Measurements from ENCODE around the gene LMAN1.

The LMAN1 gene

DNA sequence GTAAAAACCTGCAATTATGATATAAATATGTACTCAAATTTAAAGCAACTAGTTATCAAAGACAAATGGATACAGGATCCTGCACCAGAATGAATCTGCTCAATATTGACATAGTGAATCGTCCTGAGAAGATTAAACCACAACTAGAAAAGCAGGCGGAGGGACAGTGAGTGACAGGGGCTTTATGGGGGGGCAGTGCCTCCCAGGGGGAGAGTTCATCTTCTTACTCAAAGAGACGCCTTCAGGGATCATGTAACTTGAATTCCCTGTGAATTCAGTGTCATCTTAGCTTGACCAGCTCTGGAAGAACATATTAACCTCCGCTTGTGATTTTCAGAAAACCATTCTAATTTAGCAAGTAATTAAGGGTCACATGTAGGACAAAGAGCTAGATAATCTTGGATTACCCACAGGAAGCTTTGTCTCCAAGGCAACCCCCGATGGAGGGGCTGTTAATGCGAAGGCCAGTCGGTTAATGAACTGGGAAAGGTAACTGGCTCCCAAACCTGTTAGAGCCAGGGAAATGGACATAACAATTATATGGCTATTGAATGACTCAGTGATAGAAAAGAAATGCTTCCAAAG is 17.4 kb upstream of the LMAN1 start:
- Histone ChIP-seq H3K14ac (ENCODE audit: low read length in 2 of 2) (no peak overlapping the region), H2BK5ac (ENCODE audit: low read depth, low read length, poor library complexity, severe bottlenecking) (no peak overlapping the region), H3K4ac (ENCODE audit: low read depth in 1 of 2, low read length in 2 of 2) (no peak overlapping the region), H3K9me3 (ENCODE audit: control insufficient read depth, low read length) (no peaks in the 10 kb centered on the region), H4K8ac (ENCODE audit: low read length) (no peak overlapping the region), H3K27ac (ENCODE audit: low read length, poor library complexity, severe bottlenecking) (no peak overlapping the region), H2AFZ (ENCODE audit: low read depth, low read length) (no peak overlapping the region), H2BK12ac (ENCODE audit: low read length in 2 of 2) (no peak overlapping the region), H3K4me3 (ENCODE audit: insufficient read depth in 1 of 2, low read depth in 1 of 2, low read length in 2 of 2) (no peak overlapping the region), H2AK5ac (ENCODE audit: low read length, severe bottlenecking) (no peak overlapping the region), H3K18ac (ENCODE audit: low read depth in 1 of 2, low read length in 2 of 2) (no peak overlapping the region), H2BK120ac (ENCODE audit: low read depth, low read length) (no peak overlapping the region), H2BK15ac (ENCODE audit: low read depth, poor library complexity, severe bottlenecking) (no peak overlapping the region), H3K27me3 (ENCODE audit: control insufficient read depth in 1 of 2, insufficient read depth in 1 of 2, low read length in 2 of 2) (peaks cover 12 to 34% of the 10 kb centered on the region in 2 experiments), H3K23ac (ENCODE audit: low read length in 2 of 2) (no peak overlapping the region), H3K4me2 (ENCODE audit: low read length, poor library complexity, severe bottlenecking) (no peak overlapping the region), H3K9ac (ENCODE audit: low read length) (no peak overlapping the region), H3K36me3 (ENCODE audit: control insufficient read depth in 1 of 2, insufficient read depth in 2 of 2, low read depth in 1 of 2, low read length in 2 of 2) (no peaks in the 10 kb centered on the region), H4K91ac (ENCODE audit: low read length) (no peak overlapping the region), H3K4me1 (ENCODE audit: control insufficient read depth, insufficient read depth, low read depth, low read length) (no peaks in the 10 kb centered on the region), H3K79me1 (replicated peaks; ENCODE audit: low read length, poor library complexity, severe bottlenecking) (no peaks in the 10 kb centered on the region)
- DNase-seq: no peak
- WGBS: 81% methylated on average over 7 of the region's 7 CpGs

DNA sequence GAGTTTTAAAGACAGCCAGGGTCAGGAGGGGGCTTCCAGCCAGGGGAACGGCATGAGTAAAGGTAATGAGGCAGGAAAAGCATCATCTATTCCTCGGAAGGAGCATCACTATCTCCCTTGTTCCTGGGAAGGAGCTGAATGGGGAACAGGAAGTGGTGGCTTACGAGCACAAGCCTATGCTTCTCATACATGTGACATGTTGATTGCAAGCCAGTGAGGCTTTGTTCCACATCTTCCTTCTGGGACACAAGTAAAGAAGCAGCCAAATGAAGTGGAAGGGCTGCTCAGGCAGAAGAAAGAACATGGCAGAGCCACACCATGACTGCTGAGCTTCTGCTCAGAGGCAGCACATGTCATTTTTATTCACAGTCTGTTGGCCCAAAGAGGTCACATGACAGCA is 15.1 kb upstream of the LMAN1 start:
- Histone ChIP-seq H2BK5ac (ENCODE audit: low read depth, low read length, poor library complexity, severe bottlenecking) (no peak overlapping the region), H3K27me3 (ENCODE audit: control insufficient read depth in 1 of 2, insufficient read depth in 1 of 2, low read length in 2 of 2) (peaks cover 14 to 30% of the 10 kb centered on the region in 2 experiments), H3K23ac (ENCODE audit: low read length in 2 of 2) (no peak overlapping the region), H3K27ac (ENCODE audit: low read length, poor library complexity, severe bottlenecking) (no peak overlapping the region), H2BK120ac (ENCODE audit: low read depth, low read length) (no peak overlapping the region), H2AK5ac (ENCODE audit: low read length, severe bottlenecking) (no peak overlapping the region), H4K91ac (ENCODE audit: low read length) (no peak overlapping the region), H2BK15ac (ENCODE audit: low read depth, poor library complexity, severe bottlenecking) (no peak overlapping the region), H3K79me1 (replicated peaks; ENCODE audit: low read length, poor library complexity, severe bottlenecking) (no peaks in the 10 kb centered on the region), H3K14ac (ENCODE audit: low read length in 2 of 2) (no peak overlapping the region), H3K4me1 (ENCODE audit: control insufficient read depth, insufficient read depth, low read depth, low read length) (no peaks in the 10 kb centered on the region), H3K18ac (ENCODE audit: low read depth in 1 of 2, low read length in 2 of 2) (no peak overlapping the region), H3K9me3 (ENCODE audit: control insufficient read depth, low read length) (no peaks in the 10 kb centered on the region), H3K4me2 (ENCODE audit: low read length, poor library complexity, severe bottlenecking) (no peak overlapping the region), H2BK12ac (ENCODE audit: low read length in 2 of 2) (no peak overlapping the region), H3K36me3 (ENCODE audit: control insufficient read depth in 1 of 2, insufficient read depth in 2 of 2, low read depth in 1 of 2, low read length in 2 of 2) (no peaks in the 10 kb centered on the region), H4K8ac (ENCODE audit: low read length) (no peak overlapping the region), H3K4me3 (ENCODE audit: insufficient read depth in 1 of 2, low read depth in 1 of 2, low read length in 2 of 2) (no peak overlapping the region), H3K9ac (ENCODE audit: low read length) (no peak overlapping the region), H2AFZ (ENCODE audit: low read depth, low read length) (no peak overlapping the region), H3K4ac (ENCODE audit: low read depth in 1 of 2, low read length in 2 of 2) (no peak overlapping the region)
- DNase-seq: no peak
- WGBS: 87% methylated on average over 3 of the region's 3 CpGs

DNA sequence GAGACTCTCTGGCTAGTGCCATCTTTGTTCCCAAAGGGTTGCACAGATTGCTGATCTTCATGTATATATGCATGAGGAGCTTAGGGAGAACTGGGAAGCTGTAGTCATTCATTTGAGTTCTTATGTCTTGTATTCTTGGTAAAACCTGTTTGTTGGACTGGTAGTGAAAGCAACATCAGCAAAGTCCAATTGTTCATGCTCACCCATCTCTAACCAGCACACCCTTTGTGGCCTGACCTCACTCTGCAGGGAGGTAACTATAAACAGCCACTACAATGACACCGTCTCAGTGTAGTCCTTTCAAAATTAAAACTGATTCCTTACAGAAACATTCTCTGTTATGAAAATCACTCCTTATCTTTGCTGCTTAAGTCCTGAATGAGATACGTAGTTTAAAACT is 13.9 kb upstream of the LMAN1 start:
- Histone ChIP-seq H3K23ac (ENCODE audit: low read length in 2 of 2) (no peak overlapping the region), H2BK12ac (ENCODE audit: low read length in 2 of 2) (no peak overlapping the region), H2BK120ac (ENCODE audit: low read depth, low read length) (no peak overlapping the region), H4K8ac (ENCODE audit: low read length) (no peak overlapping the region), H3K79me1 (replicated peaks; ENCODE audit: low read length, poor library complexity, severe bottlenecking) (no peaks in the 10 kb centered on the region), H3K4me3 (ENCODE audit: insufficient read depth in 1 of 2, low read depth in 1 of 2, low read length in 2 of 2) (no peak overlapping the region), H3K9me3 (ENCODE audit: control insufficient read depth, low read length) (no peaks in the 10 kb centered on the region), H2AK5ac (ENCODE audit: low read length, severe bottlenecking) (no peak overlapping the region), H4K91ac (ENCODE audit: low read length) (no peak overlapping the region), H3K4ac (ENCODE audit: low read depth in 1 of 2, low read length in 2 of 2) (no peak overlapping the region), H2BK15ac (ENCODE audit: low read depth, poor library complexity, severe bottlenecking) (no peak overlapping the region), H3K9ac (ENCODE audit: low read length) (no peak overlapping the region), H3K14ac (ENCODE audit: low read length in 2 of 2) (no peak overlapping the region), H3K4me2 (ENCODE audit: low read length, poor library complexity, severe bottlenecking) (no peak overlapping the region), H3K27me3 (ENCODE audit: control insufficient read depth in 1 of 2, insufficient read depth in 1 of 2, low read length in 2 of 2) (peaks cover 14 to 21% of the 10 kb centered on the region in 2 experiments), H2AFZ (ENCODE audit: low read depth, low read length) (no peak overlapping the region), H3K36me3 (ENCODE audit: control insufficient read depth in 1 of 2, insufficient read depth in 2 of 2, low read depth in 1 of 2, low read length in 2 of 2) (no peaks in the 10 kb centered on the region), H3K18ac (ENCODE audit: low read depth in 1 of 2, low read length in 2 of 2) (no peak overlapping the region), H3K27ac (ENCODE audit: low read length, poor library complexity, severe bottlenecking) (no peak overlapping the region), H2BK5ac (ENCODE audit: low read depth, low read length, poor library complexity, severe bottlenecking) (no peak overlapping the region), H3K4me1 (ENCODE audit: control insufficient read depth, insufficient read depth, low read depth, low read length) (no peaks in the 10 kb centered on the region)
- no peak for DNase-seq
- WGBS: 85% methylated on average over 2 of the region's 2 CpGs

DNA sequence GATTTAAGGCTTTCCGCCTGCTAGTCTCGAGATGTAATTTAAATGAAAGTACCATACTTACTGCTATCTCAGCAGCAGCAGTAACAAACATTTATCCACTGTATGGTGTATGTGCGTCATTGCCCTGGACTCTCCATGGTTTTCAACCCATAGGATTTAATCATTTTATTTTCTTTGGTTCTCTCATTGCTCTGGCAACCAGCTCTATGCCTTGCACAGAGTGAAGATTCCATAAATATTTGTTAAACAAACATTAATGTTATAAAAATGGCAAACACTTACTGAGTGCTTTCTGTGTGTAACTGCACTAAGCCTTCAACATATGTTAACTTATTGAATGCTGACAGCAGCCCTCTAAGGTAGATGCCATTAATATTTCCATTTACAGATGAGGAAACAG is 1.3 kb upstream of the LMAN1 start:
- peaks cover 1% of the 10 kb centered on the region for H3K79me1 ChIP-seq (replicated peaks; ENCODE audit: low read length, poor library complexity, severe bottlenecking)
- H4K91ac ChIP-seq (ENCODE audit: low read length): no peak overlapping the region
- 92% methylated on average over 3 of the region's 3 CpGs for WGBS
- H2AFZ ChIP-seq (ENCODE audit: low read depth, low read length): no peak overlapping the region
- no peak overlapping the region for H3K4ac ChIP-seq (ENCODE audit: low read depth in 1 of 2, low read length in 2 of 2)
- H3K23ac ChIP-seq (ENCODE audit: low read length in 2 of 2): no peak overlapping the region
- no peak overlapping the region for H3K18ac ChIP-seq (ENCODE audit: low read depth in 1 of 2, low read length in 2 of 2)
- DNase-seq: no peak
- H2BK12ac ChIP-seq (ENCODE audit: low read length in 2 of 2): no peak overlapping the region
- no peak overlapping the region for H2AK5ac ChIP-seq (ENCODE audit: low read length, severe bottlenecking)
- H3K4me3 ChIP-seq (ENCODE audit: insufficient read depth in 1 of 2, low read depth in 1 of 2, low read length in 2 of 2): peak overlapping the region in 1 of 2 experiments; percentile 99
- no peak overlapping the region for H4K8ac ChIP-seq (ENCODE audit: low read length)
- no peaks in the 10 kb centered on the region for H3K4me1 ChIP-seq (ENCODE audit: control insufficient read depth, insufficient read depth, low read depth, low read length)
- no peaks in the 10 kb centered on the region for H3K9me3 ChIP-seq (ENCODE audit: control insufficient read depth, low read length)
- H3K36me3 ChIP-seq (ENCODE audit: control insufficient read depth in 1 of 2, insufficient read depth in 2 of 2, low read depth in 1 of 2, low read length in 2 of 2): peaks cover 0 to 6% of the 10 kb centered on the region in 2 experiments
- no peak overlapping the region for H3K4me2 ChIP-seq (ENCODE audit: low read length, poor library complexity, severe bottlenecking)
- H3K27me3 ChIP-seq (ENCODE audit: control insufficient read depth in 1 of 2, insufficient read depth in 1 of 2, low read length in 2 of 2): peaks cover 4 to 7% of the 10 kb centered on the region in 2 experiments
- H2BK5ac ChIP-seq (ENCODE audit: low read depth, low read length, poor library complexity, severe bottlenecking): no peak overlapping the region
- H3K14ac ChIP-seq (ENCODE audit: low read length in 2 of 2): no peak overlapping the region
- H2BK120ac ChIP-seq (ENCODE audit: low read depth, low read length): no peak overlapping the region
- H3K9ac ChIP-seq (ENCODE audit: low read length): peak overlapping the region; percentile 67
- no peak overlapping the region for H2BK15ac ChIP-seq (ENCODE audit: low read depth, poor library complexity, severe bottlenecking)
- H3K27ac ChIP-seq (ENCODE audit: low read length, poor library complexity, severe bottlenecking): no peak overlapping the region
